Measurements from ENCODE around the gene CPAMD8. TPM values are rescaled to one million over a fixed set of nuclear protein-coding genes. Genes with fewer than 3 reads are reported as not detected.
"Not testable (repeated sequence)": the region's sequence is repeated elsewhere in the genome, so short reads cannot be mapped to it uniquely, and the experiment has no call there.

CPAMD8 gene
- total RNA-seq, 1 donor from 2014 or later: 7.1 TPM

GRCh38 chr19:16957151-16957701 is 69.4 kb downstream of the CPAMD8 start:
- intact Hi-C loops (cut with DNase I): no loop called here
- DNase-seq (ENCODE audit: low spot score): no peak

GRCh38 chr19:16955161-16955560 is 71.4 kb downstream of the CPAMD8 start:
- DNase-seq (ENCODE audit: low spot score): no peak
- intact Hi-C loops (cut with DNase I): no loop called here

GRCh38 chr19:16952046-16952445 is 74.6 kb downstream of the CPAMD8 start:
- intact Hi-C loops (cut with DNase I): no loop called here
- DNase-seq (ENCODE audit: low spot score): no peak

- intact Hi-C loops (cut with DNase I): no loop called here
- no peak for DNase-seq (ENCODE audit: low spot score)
Measured at GRCh38 chr19:16951529-16951928, 75.1 kb downstream of the CPAMD8 start.

- no peak for DNase-seq (ENCODE audit: low spot score)
- intact Hi-C loops (cut with DNase I): no loop called here
Measured at GRCh38 chr19:16949496-16950023, 77.0 kb downstream of the CPAMD8 start.

GRCh38 chr19:16946951-16947940 is 79.4 kb downstream of the CPAMD8 start:
- DNase-seq (ENCODE audit: low spot score): no peak
- intact Hi-C loops (cut with DNase I): no loop called here

- intact Hi-C loops (cut with DNase I): no loop called here
- no peak for DNase-seq (ENCODE audit: low spot score)
Measured at GRCh38 chr19:16945762-16946465, 80.7 kb downstream of the CPAMD8 start.

GRCh38 chr19:16945364-16945714 is 81.3 kb downstream of the CPAMD8 start:
- DNase-seq (ENCODE audit: low spot score): no peak
- intact Hi-C loops (cut with DNase I): no loop called here

- DNase-seq (ENCODE audit: low spot score): no peak
- intact Hi-C loops (cut with DNase I): no loop called here
Measured at GRCh38 chr19:16944626-16945363, 81.8 kb downstream of the CPAMD8 start.

GRCh38 chr19:16943942-16944625 is 82.5 kb downstream of the CPAMD8 start:
- intact Hi-C loops (cut with DNase I): no loop called here
- no peak for DNase-seq (ENCODE audit: low spot score)

GRCh38 chr19:16943090-16943489 is 83.5 kb downstream of the CPAMD8 start:
- DNase-seq (ENCODE audit: low spot score); intact Hi-C loops (cut with DNase I): not testable (repeated sequence)

GRCh38 chr19:16942583-16942982 is 84.0 kb downstream of the CPAMD8 start:
- no peak for DNase-seq (ENCODE audit: low spot score)
- intact Hi-C loops (cut with DNase I): no loop called here

GRCh38 chr19:16940626-16941025 is 86.0 kb downstream of the CPAMD8 start:
- DNase-seq (ENCODE audit: low spot score): no peak
- intact Hi-C loops (cut with DNase I): no loop called here

- intact Hi-C loops (cut with DNase I); DNase-seq (ENCODE audit: low spot score): not testable (repeated sequence)
Measured at GRCh38 chr19:16940063-16940462, 86.5 kb downstream of the CPAMD8 start.

- intact Hi-C loops (cut with DNase I): no loop called here
- no peak for DNase-seq (ENCODE audit: low spot score)
Measured at GRCh38 chr19:16938211-16938610, 88.4 kb downstream of the CPAMD8 start.

GRCh38 chr19:16937796-16938195 is 88.8 kb downstream of the CPAMD8 start:
- intact Hi-C loops (cut with DNase I); DNase-seq (ENCODE audit: low spot score): not testable (repeated sequence)

GRCh38 chr19:16936901-16937300 is 89.7 kb downstream of the CPAMD8 start:
- intact Hi-C loops (cut with DNase I): no loop called here
- DNase-seq (ENCODE audit: low spot score): no peak

- no peak for DNase-seq (ENCODE audit: low spot score)
- intact Hi-C loops (cut with DNase I): no loop called here
Measured at GRCh38 chr19:16934489-16934888, 92.1 kb downstream of the CPAMD8 start.

GRCh38 chr19:16931306-16931705 is 95.3 kb downstream of the CPAMD8 start:
- intact Hi-C loops (cut with DNase I): no loop called here

More at GRCh38 chr19:16931306-16931705, 95.3 kb downstream of the CPAMD8 start:
- DNase-seq (ENCODE audit: low spot score): no peak

All from cardiac septum (tissue), 1 donor.